ENCODE results near the gene NOBOX. TPM values are rescaled to one million over a fixed set of nuclear protein-coding genes. Genes with fewer than 3 reads are reported as not detected.

Gene NOBOX
- total RNA-seq, 1 donor from 2014 or later: not detected

GRCh38 chr7:144388950-144389349 is 14.5 kb downstream of the NOBOX start:
- H3K9me3 Mint-ChIP-seq (ENCODE audit: unreplicated experiment): no peaks in the 10 kb centered on the region

DNA sequence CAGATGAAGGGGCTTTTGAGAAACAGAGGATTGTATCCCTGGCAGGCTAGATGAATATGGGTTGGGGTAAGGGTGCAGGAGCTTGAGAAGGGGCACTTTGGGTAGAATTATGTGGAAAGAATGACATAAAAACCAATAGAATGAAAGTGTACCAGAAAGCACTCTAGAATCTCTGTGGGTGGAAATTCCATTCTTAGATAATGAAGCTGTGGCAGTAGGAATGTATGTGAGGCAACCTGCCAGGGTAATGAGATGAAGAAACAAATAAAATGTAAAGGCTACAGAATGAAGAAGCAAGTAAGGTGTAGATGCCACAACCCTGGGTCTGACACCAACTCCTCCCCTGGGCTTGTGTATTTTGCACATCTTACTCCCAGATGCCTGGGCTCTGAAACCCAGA is 16.8 kb downstream of the NOBOX start:
- no peaks in the 10 kb centered on the region for H3K27me3 Mint-ChIP-seq (ENCODE audit: unreplicated experiment)
- DNase-seq (ENCODE audit: low spot score): no peak
- no peaks in the 10 kb centered on the region for H3K9me3 Mint-ChIP-seq (ENCODE audit: unreplicated experiment)
- no peak overlapping the region for H3K4me3 Mint-ChIP-seq (ENCODE audit: unreplicated experiment)
- H3K4me1 Mint-ChIP-seq (ENCODE audit: unreplicated experiment): peaks cover 10% of the 10 kb centered on the region
- no peak overlapping the region for H3K27ac Mint-ChIP-seq (ENCODE audit: unreplicated experiment)
- no peak for TF ChIP-seq CTCF (IDR thresholded peaks at IDR 0.05; ENCODE audit: unreplicated experiment)
- no peaks in the 10 kb centered on the region for H3K36me3 Mint-ChIP-seq (ENCODE audit: low read depth, unreplicated experiment)

More at GRCh38 chr7:144388950-144389349, 14.5 kb downstream of the NOBOX start:
- H3K27me3 Mint-ChIP-seq (ENCODE audit: unreplicated experiment): no peaks in the 10 kb centered on the region
- H3K4me3 Mint-ChIP-seq (ENCODE audit: unreplicated experiment): no peak overlapping the region
- H3K4me1 Mint-ChIP-seq (ENCODE audit: unreplicated experiment): peaks cover 14% of the 10 kb centered on the region
- TF ChIP-seq CTCF (IDR thresholded peaks at IDR 0.05; ENCODE audit: unreplicated experiment): no peak
- no peaks in the 10 kb centered on the region for H3K36me3 Mint-ChIP-seq (ENCODE audit: low read depth, unreplicated experiment)
- no peak overlapping the region for H3K27ac Mint-ChIP-seq (ENCODE audit: unreplicated experiment)
- no peak for DNase-seq (ENCODE audit: low spot score)

DNA sequence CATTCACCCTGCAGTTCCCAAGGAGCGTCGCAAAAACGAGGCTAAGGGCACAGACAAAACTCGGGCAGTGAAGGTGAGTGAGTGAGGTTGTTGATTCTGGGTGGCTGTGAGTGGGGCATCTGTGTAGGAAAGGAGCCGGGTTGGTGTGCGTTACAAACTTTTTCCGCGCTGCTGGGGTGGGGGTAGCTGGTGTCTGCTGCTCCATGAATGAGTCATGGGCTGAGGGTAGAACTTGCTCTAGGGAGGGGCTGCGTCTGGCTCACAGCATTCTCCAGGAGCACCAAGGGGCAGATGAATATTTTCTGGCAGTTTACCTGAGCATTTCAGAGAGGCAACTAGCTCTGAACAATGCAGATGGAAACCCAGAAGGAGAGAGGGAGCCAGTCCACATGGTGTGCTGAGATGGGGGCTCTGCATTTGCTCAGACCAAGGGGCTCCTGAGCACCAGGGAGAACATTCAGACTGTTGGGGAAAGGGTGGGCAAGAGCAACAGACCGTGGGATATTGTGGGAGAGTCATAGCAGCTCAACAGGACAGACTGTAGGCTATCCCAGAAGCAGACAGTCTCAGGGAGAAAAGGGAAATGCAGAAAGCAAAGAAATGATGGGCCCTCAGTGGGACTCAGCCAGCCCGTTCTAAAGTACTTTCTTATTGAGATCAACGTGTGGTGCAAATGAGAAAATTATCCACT is 18.8 kb downstream of the NOBOX start:
- H3K27ac Mint-ChIP-seq (ENCODE audit: unreplicated experiment): no peak overlapping the region
- peaks cover 3% of the 10 kb centered on the region for H3K36me3 Mint-ChIP-seq (ENCODE audit: low read depth, unreplicated experiment)
- no peaks in the 10 kb centered on the region for H3K27me3 Mint-ChIP-seq (ENCODE audit: unreplicated experiment)
- H3K4me1 Mint-ChIP-seq (ENCODE audit: unreplicated experiment): peaks cover 2% of the 10 kb centered on the region
- no peak overlapping the region for H3K4me3 Mint-ChIP-seq (ENCODE audit: unreplicated experiment)
- no peaks in the 10 kb centered on the region for H3K9me3 Mint-ChIP-seq (ENCODE audit: unreplicated experiment)
- TF ChIP-seq CTCF (IDR thresholded peaks at IDR 0.05; ENCODE audit: unreplicated experiment): no peak
- DNase-seq (ENCODE audit: low spot score): no peak

- no peak overlapping the region for H3K27ac Mint-ChIP-seq (ENCODE audit: unreplicated experiment)
- no peak for DNase-seq (ENCODE audit: low spot score)
- H3K4me1 Mint-ChIP-seq (ENCODE audit: unreplicated experiment): peaks cover under 1% of the 10 kb centered on the region
- H3K4me3 Mint-ChIP-seq (ENCODE audit: unreplicated experiment): no peak overlapping the region
- no peak for TF ChIP-seq CTCF (IDR thresholded peaks at IDR 0.05; ENCODE audit: unreplicated experiment)
- H3K36me3 Mint-ChIP-seq (ENCODE audit: low read depth, unreplicated experiment): peaks cover 3% of the 10 kb centered on the region
- H3K27me3 Mint-ChIP-seq (ENCODE audit: unreplicated experiment): no peaks in the 10 kb centered on the region
- H3K9me3 Mint-ChIP-seq (ENCODE audit: unreplicated experiment): no peaks in the 10 kb centered on the region
These were observed 19.4 kb downstream of the NOBOX start for GRCh38 chr7:144384071-144384470.

- Mint-ChIP-seq H3K4me1 (ENCODE audit: unreplicated experiment) (no peaks in the 10 kb centered on the region), H3K27ac (ENCODE audit: unreplicated experiment) (no peak overlapping the region), H3K9me3 (ENCODE audit: unreplicated experiment) (no peaks in the 10 kb centered on the region), H3K4me3 (ENCODE audit: unreplicated experiment) (no peak overlapping the region), H3K36me3 (ENCODE audit: low read depth, unreplicated experiment) (peaks cover 12% of the 10 kb centered on the region), H3K27me3 (ENCODE audit: unreplicated experiment) (no peaks in the 10 kb centered on the region)
- DNase-seq (ENCODE audit: low spot score): no peak
- no peak for TF ChIP-seq CTCF (IDR thresholded peaks at IDR 0.05; ENCODE audit: unreplicated experiment)
These were observed 23.6 kb downstream of the NOBOX start for GRCh38 chr7:144379776-144380384.
